GM19099 (cell line): ENCODE measurements around the gene BCR.

Experiments used
- POLR2A ChIP-seq: IDR thresholded peaks from 3 replicates; pipeline ENCODE4 v1.6.1; 2011; ENCODE audit warnings: low read depth; ENCODE audit not compliant: insufficient read length; ENCODE audit errors: extremely low read depth

BCR gene

DNA sequence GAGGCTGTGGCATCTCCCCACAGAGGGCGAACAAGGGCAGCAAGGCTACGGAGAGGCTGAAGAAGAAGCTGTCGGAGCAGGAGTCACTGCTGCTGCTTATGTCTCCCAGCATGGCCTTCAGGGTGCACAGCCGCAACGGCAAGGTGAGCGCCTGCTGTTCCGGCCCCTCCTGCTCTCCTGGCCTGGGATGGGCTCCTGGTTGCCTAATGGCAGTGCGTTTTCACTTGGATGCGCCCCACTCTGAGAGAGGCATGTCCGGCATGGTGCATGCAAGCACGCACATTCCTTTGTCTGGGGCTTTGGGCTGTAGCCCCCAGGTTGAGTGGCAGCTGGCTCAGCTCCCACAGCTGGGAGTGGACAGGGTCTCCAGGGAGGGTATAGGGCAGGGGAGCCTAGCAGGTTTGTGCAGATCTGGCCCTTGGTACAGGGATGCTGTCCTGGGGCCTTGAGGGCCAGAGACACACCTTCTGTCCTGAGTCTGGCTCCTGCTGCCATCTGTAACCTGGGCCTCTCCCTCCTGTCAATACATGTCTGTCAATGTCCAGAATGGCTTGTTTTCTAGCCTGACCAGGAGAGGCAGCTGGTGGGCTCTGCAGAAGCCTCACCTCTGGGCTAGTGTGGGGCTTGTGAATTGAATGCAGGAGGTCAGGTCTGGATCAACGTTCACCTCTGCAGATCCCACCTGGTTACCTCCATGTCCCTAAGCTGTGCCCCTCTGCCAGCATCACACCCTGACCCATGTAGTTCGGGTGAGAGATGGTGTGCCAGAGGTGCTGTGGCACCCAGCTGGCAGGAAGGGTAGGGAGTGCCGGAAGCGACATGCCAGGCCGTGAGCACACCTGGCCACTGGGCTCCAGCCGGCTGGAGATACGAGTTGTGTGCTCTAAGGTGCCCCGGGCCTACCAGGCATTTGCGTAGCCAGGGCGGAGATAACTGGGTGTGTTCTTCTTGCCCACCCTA is 107.1 kb downstream of the BCR start:
- no peak for TF ChIP-seq POLR2A

DNA sequence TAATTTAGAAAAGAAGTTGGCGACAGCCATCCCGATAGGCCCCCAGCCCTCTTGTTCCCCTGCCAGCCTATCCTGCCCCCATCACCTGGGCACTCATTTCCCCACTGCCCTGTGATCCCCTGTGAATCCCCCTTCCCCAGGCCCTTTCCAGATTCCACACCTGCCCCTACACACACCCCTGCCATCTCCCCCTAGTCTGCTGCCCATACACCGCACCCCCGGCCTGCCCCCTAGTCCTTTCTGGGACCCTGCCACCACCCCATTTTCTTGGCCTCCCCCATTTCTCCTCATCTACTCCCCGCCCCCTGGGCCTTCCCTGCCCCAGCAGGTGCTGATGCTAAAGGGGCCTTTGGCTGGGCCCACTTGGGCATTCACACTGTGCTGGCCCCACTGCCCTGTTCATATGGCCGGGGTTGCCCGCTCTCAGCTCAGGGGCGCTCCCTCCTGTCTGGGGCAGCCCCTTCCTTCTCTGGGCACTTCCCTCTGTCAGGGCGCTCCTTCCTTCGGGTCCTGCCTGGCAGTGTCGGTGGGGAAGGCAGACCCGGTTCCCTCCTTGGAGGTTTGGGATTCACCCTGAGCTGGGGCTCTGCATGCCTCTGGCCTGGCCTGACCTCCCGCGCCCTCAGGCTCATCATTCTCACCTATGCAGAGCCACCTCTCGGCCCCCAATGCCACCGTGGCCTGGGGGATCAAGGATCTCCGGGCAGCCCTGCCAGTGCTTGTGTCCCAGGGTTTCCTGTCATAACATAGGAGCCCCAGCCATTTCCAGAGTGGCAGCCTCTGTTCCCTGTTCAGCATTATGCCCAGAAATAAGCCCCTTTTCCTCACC is 108.2 kb downstream of the BCR start:
- no peak for TF ChIP-seq POLR2A

DNA sequence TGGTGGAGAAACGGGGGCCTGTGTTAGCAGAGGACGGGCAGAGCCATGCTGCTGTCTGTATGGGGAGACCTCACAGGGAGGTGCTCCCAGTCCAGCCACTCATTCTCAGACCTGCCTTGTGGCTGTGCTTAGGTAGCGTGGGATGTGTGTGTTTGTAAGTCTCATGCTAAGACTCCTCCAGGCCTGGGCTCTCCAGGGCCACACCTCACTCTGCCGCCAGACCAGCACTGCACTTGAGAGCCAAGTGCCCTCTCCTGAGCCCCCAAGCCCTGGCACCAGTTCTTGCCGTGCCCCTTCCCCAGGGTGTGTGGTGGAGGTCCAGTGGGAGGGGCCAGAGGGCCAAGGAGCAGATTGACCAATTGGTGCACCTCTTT is 108.8 kb downstream of the BCR start:
- no peak for TF ChIP-seq POLR2A

DNA sequence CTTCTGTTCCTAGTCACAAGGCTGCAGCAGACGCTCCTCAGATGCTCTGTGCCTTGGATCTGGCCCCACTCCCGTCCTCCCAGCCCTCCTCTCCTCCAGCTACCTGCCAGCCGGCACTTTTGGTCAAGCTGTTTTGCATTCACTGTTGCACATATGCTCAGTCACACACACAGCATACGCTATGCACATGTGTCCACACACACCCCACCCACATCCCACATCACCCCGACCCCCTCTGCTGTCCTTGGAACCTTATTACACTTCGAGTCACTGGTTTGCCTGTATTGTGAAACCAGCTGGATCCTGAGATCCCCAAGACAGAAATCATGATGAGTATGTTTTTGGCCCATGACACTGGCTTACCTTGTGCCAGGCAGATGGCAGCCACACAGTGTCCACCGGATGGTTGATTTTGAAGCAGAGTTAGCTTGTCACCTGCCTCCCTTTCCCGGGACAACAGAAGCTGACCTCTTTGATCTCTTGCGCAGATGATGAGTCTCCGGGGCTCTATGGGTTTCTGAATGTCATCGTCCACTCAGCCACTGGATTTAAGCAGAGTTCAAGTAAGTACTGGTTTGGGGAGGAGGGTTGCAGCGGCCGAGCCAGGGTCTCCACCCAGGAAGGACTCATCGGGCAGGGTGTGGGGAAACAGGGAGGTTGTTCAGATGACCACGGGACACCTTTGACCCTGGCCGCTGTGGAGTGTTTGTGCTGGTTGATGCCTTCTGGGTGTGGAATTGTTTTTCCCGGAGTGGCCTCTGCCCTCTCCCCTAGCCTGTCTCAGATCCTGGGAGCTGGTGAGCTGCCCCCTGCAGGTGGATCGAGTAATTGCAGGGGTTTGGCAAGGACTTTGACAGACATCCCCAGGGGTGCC is 109.8 kb downstream of the BCR start:
- TF ChIP-seq POLR2A, result no peak

DNA sequence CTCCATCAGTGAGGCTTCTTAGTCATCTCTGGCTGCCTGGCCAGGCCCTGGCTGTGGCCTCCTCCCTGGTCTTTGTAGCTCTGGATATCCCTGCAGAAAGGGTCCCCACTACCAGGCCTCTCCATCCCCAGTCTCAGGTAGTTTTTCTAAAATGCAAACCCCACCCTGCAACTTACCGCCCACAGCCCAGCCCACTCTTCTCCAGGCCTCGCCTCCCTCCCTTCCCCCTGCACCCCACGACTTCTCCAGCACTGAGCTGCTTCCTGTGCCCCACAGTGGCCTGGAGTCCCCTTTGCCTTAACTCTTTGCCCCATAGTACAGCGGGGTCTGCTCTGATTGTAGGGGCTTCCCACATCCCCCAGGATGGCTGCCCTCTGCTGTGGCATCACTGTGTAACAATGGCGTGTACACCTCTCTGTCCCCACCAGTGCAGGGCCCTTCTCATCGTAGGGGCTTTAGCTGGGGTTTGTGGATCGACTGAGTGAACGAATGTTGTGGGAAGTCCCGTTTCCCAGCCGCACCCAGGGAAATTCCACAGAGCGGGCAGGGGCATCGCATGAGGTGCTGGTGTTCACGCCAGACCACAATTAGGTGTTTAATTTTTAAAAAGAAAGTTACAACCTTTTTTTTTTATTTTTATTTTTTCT is 111.6 kb downstream of the BCR start:
- no peak for TF ChIP-seq POLR2A

DNA sequence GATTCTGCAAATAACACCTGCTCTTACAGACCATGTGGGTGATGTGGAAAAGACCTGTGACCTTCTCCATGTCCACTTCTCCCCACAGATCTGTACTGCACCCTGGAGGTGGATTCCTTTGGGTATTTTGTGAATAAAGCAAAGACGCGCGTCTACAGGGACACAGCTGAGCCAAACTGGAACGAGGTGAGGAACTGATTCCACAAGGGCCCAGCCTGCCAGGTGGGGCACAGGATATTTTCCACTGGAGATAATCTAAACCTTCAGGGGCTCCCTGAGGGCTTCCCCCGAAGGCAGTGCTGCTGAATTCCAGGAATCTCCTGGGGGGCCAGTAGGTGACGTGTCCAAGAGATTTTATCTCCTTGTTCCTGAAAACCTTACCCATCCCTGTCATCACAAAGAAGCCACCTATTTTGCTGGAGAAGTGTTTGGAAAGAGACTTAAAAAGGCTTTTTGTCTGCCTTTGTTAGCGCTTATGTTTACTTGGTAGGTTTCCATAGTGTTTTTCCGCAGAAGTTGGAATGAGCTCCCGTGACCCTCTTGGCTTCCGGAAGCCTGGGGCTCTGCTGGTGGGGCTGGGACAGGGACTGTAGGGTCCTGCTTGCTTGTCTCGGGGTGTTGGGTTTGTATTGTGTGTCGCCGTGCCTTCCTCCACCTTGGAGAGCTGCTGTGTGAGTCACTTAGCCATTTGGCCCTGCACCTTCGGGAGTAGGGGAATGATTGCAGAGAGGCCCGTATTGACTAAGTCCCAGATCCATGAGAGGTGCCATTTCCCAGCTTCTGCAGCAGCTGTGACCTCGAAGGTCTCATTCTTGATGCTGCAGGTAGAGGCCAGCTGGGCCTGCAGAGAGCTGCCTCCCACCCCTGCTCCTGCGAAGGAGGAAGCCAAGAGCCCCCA is 112.4 kb downstream of the BCR start:
- no peak for TF ChIP-seq POLR2A

DNA sequence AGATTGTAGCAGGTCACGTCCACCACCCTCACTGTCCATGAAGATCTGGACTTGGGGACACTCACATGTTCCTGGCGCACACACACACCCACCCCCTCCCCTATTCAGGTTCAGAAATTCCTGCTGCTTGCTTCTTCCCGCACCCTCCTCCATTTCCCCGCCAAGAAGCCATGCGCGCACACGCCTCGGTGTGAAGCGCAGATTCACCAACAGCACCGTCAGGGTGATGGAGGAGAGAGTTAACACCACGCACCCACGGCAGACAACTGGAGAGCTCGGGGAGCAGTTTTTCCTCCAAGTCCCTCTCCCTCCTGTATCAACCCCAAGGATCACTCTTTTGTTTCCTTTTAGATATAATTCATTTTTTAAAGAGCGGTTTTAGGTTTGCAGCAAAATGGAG is 113.4 kb downstream of the BCR start:
- no peak for TF ChIP-seq POLR2A

DNA sequence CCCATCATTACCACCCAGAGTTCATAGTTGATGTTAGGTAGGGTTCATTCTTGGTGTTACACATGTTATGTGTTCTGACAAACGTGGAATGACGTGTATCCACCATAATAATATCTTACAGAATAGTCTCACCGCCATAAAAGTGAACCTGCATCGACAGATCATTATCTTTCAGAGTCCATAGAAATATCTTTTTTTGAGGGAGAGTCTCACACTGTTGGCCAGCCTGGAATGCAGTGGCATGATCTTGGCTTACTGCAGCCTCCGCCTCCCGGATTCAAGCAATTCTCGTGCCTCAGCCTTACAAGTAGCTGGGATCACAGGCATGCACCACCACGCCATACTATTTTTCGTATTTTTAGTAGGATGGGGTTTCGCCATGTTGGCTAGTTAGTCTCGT is 113.9 kb downstream of the BCR start:
- no peak for TF ChIP-seq POLR2A

DNA sequence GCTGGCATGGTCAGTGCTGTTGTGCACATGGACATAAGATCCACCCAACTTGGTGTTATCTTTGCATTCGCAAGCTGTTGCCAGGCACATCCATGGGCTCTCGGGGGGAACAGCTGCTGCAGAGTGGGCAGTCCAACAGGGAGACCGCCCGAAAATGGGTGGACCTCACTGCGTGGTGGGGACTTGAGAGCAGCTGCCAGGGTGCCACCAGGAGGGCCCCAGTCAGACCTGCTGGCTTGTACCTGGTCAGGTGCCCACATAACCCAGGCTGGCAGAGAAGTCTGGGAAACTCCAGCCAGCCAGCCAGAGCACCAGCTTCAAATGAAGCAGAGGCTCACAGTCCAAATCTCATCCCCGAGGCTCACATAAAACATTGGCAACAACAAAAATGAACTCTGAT is 120.2 kb downstream of the BCR start:
- no peak for TF ChIP-seq POLR2A

DNA sequence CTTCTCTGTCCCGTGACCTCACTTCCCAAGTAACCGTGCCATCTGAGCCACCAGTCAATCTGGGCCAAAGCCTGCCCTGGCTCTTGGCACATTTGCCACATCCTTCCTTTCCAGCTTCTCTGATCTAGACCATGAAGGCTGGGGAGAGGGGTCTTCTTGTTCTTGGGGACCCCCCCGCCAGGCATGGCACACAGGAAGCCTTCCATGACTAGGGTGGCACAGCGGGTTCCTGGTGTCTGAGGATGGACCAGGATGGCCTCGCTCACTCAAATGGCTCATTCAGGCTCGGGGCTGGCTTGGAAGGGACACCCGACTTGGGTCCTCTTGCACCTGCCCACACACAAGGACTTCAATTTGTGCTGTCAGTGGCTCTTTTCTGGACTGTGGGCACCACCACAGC is 121.3 kb downstream of the BCR start:
- no peak for TF ChIP-seq POLR2A

DNA sequence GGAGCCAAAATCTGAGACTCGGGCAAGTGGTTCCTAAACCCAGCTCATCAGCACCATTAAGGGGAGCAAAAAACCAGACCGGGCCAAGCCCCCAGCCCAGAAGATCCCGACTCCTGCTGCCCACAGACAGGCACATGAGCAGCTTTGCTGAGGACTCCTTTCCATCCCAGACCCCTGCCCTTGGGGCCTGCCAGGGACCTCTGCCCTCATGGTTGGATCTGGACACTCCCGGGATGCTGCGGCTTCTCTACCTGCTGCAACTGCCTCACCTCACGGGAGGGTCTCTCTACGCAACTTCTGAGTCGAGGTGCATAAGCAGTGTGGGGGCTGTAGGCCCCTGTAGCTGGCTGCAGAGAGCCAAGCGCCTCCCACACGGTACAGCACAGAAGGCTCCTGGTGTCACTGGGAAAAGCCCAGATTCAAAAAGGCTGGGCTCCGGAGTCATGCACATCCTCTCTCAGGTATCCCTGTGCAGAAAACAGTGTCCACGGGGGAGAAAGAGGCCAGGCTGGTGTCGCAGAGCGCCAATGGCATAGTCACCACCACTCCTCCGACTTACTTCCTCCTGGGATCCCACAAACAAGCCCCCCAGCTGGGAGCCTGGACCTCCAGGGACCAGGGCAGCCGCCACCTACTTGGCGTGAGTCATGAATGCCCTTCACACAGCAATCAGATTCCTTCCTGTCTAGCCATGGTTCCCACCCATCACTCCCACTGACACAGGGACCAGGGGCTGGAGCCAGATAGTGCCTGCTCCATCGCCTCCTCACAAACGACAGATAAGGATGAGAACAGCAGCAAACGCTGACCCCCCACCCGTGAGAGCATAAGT is 122.1 kb downstream of the BCR start:
- TF ChIP-seq POLR2A, result no peak

DNA sequence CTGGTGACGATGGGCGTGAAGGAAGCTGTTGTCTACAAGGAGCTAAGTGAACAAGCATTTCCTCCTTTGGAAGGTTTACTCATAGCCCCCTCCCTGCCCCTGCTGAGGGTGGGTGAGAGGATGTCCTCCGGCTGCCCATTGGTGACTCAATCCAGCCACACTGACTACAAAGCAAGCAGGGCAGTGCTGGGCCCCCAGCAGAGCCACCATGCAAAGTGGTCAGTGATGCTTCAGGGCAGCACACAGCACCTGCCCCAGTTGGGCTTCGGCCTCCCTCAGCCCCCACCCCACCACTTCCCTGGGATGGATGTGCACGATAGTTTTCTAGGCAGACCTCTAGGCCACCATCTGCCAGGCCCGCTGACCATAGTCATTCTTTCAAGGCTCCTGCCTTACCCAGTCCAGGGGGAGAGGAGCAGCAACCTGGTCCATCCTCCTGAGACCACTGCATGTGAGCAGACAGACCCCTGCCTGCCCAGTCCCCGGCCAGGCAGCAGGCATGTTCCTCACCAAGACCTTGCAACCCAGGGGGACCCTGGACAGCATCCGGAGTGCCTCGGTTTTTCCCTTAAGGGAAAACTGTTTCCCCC is 125.1 kb downstream of the BCR start:
- TF ChIP-seq POLR2A, result no peak
